HepG2 (cell line): ENCODE results near the gene NT5DC4. TPM values are rescaled to one million over a fixed set of nuclear protein-coding genes. Genes with fewer than 3 reads are reported as not detected.

Source experiments
- ARNT2 ChIP-seq: sonication (generic); formaldehyde crosslinking; IDR thresholded peaks from 2 replicates; pipeline ENCODE4 v1.8.0; 2022; ENCODE audit warnings: mild to moderate bottlenecking, low read depth, missing genetic modification reagents, moderate library complexity
- FOXK2 ChIP-seq: fragments of 450-650 bp; IDR thresholded peaks from 2 replicates; pipeline ENCODE4 v1.6.1; 2016
- GZF1 ChIP-seq: sonication (generic); formaldehyde crosslinking; IDR thresholded peaks from 2 replicates; pipeline ENCODE4 v1.5.1; 2020; ENCODE audit warnings: mild to moderate bottlenecking, missing genetic modification reagents
- IKZF4 ChIP-seq: sonication (generic); formaldehyde crosslinking; IDR thresholded peaks from 2 replicates; pipeline ENCODE4 v1.5.1; 2020; ENCODE audit warnings: borderline replicate concordance, mild to moderate bottlenecking, low read depth, missing genetic modification reagents; ENCODE audit errors: not compliant biosample characterization
- SKI ChIP-seq: fragments of 450-650 bp; IDR thresholded peaks from one replicate; pipeline ENCODE4 v1.6.1; 2018; ENCODE audit warnings: mild to moderate bottlenecking; ENCODE audit not compliant: partially characterized antibody
- SP140L ChIP-seq: sonication (generic); formaldehyde crosslinking; IDR thresholded peaks from 2 replicates; pipeline ENCODE4 v1.4.0; 2020; ENCODE audit warnings: missing genetic modification reagents, borderline replicate concordance
- SRF ChIP-seq: IDR thresholded peaks from 2 replicates; pipeline ENCODE4 v1.6.1; 2011; ENCODE audit warnings: mild to moderate bottlenecking, low read depth, low read length, moderate library complexity
- TAF1 ChIP-seq: sonication (generic); formaldehyde crosslinking; IDR thresholded peaks from 2 replicates; pipeline ENCODE4 v1.4.0; 2020; ENCODE audit warnings: missing genetic modification reagents
- ZFP36 ChIP-seq: fragments of 150-350 bp; IDR thresholded peaks from 2 replicates; pipeline ENCODE4 v1.6.1; 2018; ENCODE audit warnings: borderline replicate concordance, low read length, low read depth; ENCODE audit not compliant: partially characterized antibody
- ZKSCAN1 ChIP-seq: fragments of 150-350 bp; IDR thresholded peaks from 2 replicates; pipeline ENCODE4 v1.6.1; 2014; ENCODE audit warnings: low read length
- ZNF143 ChIP-seq: sonication (generic); formaldehyde crosslinking; IDR thresholded peaks from 2 replicates; pipeline ENCODE4 v1.4.0; 2020; ENCODE audit warnings: missing genetic modification reagents
- ZNF781 ChIP-seq: sonication (generic); formaldehyde crosslinking; IDR thresholded peaks from 2 replicates; pipeline ENCODE4 v1.5.1; 2020; ENCODE audit warnings: borderline replicate concordance, mild to moderate bottlenecking, missing genetic modification reagents; ENCODE audit errors: not compliant biosample characterization
- ZNF83 ChIP-seq: sonication (generic); formaldehyde crosslinking; IDR thresholded peaks from 2 replicates; pipeline ENCODE4 v1.4.0; 2020; ENCODE audit warnings: missing genetic modification reagents, mild to moderate bottlenecking, borderline replicate concordance
- polyA plus RNA-seq, 8 experiments: library from polyadenylated mRNA; depleted of rRNA in 3 of 8; stranded (reverse) in 7 of 8; unstranded in 1 of 8; fragments of >200 nt; fragmentation: Illumina TruSeq in 4 of 8; extraction: Trizol in 4 of 8; gene quantifications; 2 replicates each; pipeline versions ENCODE4 v1.2.1 to v1.2.3, GENCODE V29; 2011 to 2016; ENCODE audit warnings: low read depth in 4 of 8, missing spikeins in 1 of 8, mixed read lengths in 1 of 8; ENCODE audit not compliant: insufficient read depth in 1 of 8
- total RNA-seq, 5 experiments: library from RNA; depleted of rRNA; stranded (reverse); fragments of >200 nt; fragmentation: Illumina TruSeq; extraction: Trizol; gene quantifications; 2 replicates each; pipeline ENCODE4 v1.2.3, GENCODE V29; 2016; ENCODE audit warnings: low read depth in 1 of 5
- TF ChIP-seq, protein P1 (sequence below): sonication (generic); formaldehyde crosslinking; IDR thresholded peaks from 2 replicates; pipeline ENCODE4 v1.8.1; 2022; ENCODE audit warnings: low read depth, mild to moderate bottlenecking, missing genetic modification reagents
- TF ChIP-seq, protein P2 (sequence below): sonication (generic); formaldehyde crosslinking; IDR thresholded peaks from 2 replicates; pipeline ENCODE4 v1.8.1; 2023; ENCODE audit warnings: missing genetic modification reagents, mild to moderate bottlenecking, borderline replicate concordance
- TF ChIP-seq, protein P3 (sequence below): sonication (generic); formaldehyde crosslinking; IDR thresholded peaks from 2 replicates; pipeline ENCODE4 v1.4.0; 2020; ENCODE audit warnings: mild to moderate bottlenecking, low read depth, missing genetic modification reagents
- TF ChIP-seq, protein P4 (sequence below): sonication (generic); formaldehyde crosslinking; IDR thresholded peaks from 2 replicates; pipeline ENCODE4 v1.4.0; 2020; ENCODE audit warnings: missing genetic modification reagents, borderline replicate concordance
- TF ChIP-seq, protein P5 (sequence below): IDR thresholded peaks from 2 replicates; pipeline ENCODE4 v1.6.1; 2016; ENCODE audit warnings: missing biosample characterization, missing genetic modification reagents, low read depth

NT5DC4 gene
- total and polyA plus RNA-seq, 2 of the 13 experiments (the other 11 are each of a cell fraction or from before 2014, with no cell fraction given): 0.04 to 4.2 TPM

DNA sequence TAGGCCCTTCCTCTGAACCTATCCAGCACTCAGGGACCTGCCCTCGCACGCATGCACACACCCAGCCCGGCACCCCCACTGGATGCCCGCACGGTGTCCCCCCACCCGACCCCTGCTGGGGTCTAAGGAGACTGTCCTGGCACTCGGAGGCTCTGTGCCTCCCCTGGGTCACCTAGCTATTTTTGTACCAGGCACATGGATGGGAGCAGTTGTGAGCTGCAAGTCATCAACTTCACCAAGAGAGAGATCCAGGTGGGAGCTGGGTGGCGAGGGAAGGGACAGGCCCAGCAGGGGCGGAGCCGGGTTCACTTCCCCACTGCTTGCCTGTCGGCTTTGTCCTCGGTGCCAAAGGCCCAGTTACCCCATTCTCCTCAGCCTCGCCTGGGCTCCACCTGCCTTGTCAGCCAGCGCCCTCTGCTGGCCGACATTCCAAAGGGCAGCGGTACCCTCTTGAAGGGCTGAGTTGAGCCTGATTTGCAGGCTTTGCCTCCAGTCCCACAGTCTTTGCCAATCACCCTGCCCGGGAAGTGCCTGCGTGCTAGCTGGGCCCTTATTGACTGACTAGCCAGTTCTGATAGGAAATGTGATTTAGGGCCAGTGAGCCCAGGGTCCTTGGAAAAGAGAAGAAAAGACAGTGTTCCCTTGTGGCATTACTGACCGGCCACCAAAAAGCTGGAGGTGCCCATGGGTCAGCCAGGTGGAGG lies 5.8 kb downstream of the NT5DC4 start (continued):
- no peak for TF ChIP-seq SRF
- no peak for TF ChIP-seq TAF1 (CRISPR knock-in tag)
- TF ChIP-seq, protein P1, sequence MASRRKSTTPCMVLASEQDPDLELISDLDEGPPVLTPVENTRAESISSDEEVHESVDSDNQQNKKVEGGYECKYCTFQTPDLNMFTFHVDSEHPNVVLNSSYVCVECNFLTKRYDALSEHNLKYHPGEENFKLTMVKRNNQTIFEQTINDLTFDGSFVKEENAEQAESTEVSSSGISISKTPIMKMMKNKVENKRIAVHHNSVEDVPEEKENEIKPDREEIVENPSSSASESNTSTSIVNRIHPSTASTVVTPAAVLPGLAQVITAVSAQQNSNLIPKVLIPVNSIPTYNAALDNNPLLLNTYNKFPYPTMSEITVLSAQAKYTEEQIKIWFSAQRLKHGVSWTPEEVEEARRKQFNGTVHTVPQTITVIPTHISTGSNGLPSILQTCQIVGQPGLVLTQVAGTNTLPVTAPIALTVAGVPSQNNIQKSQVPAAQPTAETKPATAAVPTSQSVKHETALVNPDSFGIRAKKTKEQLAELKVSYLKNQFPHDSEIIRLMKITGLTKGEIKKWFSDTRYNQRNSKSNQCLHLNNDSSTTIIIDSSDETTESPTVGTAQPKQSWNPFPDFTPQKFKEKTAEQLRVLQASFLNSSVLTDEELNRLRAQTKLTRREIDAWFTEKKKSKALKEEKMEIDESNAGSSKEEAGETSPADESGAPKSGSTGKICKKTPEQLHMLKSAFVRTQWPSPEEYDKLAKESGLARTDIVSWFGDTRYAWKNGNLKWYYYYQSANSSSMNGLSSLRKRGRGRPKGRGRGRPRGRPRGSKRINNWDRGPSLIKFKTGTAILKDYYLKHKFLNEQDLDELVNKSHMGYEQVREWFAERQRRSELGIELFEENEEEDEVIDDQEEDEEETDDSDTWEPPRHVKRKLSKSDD: 0 out of 2 replicates have a peak, but pooled peaks have one; percentile 53
- TF ChIP-seq IKZF4 (CRISPR knock-in tag): peak; percentile 39
- TF ChIP-seq ZNF781 (CRISPR knock-in tag): no peak
- TF ChIP-seq, protein P2, sequence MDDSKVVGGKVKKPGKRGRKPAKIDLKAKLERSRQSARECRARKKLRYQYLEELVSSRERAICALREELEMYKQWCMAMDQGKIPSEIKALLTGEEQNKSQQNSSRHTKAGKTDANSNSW (CRISPR knock-in tag): peak; percentile 36; the same call in 1 of the 2 replicates
- TF ChIP-seq SP140L (CRISPR knock-in tag): peak; percentile 57; the same call in 1 of the 2 replicates
- no peak for TF ChIP-seq ZNF143 (CRISPR knock-in tag)
- TF ChIP-seq ARNT2 (CRISPR knock-in tag): 0 out of 2 replicates have a peak, but pooled peaks have one; percentile 38
- TF ChIP-seq GZF1 (CRISPR knock-in tag): no peak
- TF ChIP-seq, protein P3, sequence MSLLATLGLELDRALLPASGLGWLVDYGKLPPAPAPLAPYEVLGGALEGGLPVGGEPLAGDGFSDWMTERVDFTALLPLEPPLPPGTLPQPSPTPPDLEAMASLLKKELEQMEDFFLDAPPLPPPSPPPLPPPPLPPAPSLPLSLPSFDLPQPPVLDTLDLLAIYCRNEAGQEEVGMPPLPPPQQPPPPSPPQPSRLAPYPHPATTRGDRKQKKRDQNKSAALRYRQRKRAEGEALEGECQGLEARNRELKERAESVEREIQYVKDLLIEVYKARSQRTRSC: peak; percentile 85; the same call in 1 of the 2 replicates
- peak; percentile 34 for TF ChIP-seq SKI
- TF ChIP-seq, protein P4, sequence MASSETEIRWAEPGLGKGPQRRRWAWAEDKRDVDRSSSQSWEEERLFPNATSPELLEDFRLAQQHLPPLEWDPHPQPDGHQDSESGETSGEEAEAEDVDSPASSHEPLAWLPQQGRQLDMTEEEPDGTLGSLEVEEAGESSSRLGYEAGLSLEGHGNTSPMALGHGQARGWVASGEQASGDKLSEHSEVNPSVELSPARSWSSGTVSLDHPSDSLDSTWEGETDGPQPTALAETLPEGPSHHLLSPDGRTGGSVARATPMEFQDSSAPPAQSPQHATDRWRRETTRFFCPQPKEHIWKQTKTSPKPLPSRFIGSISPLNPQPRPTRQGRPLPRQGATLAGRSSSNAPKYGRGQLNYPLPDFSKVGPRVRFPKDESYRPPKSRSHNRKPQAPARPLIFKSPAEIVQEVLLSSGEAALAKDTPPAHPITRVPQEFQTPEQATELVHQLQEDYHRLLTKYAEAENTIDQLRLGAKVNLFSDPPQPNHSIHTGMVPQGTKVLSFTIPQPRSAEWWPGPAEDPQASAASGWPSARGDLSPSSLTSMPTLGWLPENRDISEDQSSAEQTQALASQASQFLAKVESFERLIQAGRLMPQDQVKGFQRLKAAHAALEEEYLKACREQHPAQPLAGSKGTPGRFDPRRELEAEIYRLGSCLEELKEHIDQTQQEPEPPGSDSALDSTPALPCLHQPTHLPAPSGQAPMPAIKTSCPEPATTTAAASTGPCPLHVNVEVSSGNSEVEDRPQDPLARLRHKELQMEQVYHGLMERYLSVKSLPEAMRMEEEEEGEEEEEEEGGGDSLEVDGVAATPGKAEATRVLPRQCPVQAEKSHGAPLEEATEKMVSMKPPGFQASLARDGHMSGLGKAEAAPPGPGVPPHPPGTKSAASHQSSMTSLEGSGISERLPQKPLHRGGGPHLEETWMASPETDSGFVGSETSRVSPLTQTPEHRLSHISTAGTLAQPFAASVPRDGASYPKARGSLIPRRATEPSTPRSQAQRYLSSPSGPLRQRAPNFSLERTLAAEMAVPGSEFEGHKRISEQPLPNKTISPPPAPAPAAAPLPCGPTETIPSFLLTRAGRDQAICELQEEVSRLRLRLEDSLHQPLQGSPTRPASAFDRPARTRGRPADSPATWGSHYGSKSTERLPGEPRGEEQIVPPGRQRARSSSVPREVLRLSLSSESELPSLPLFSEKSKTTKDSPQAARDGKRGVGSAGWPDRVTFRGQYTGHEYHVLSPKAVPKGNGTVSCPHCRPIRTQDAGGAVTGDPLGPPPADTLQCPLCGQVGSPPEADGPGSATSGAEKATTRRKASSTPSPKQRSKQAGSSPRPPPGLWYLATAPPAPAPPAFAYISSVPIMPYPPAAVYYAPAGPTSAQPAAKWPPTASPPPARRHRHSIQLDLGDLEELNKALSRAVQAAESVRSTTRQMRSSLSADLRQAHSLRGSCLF: no peak
- TF ChIP-seq ZFP36: peak; percentile 50
- TF ChIP-seq ZKSCAN1: 0 out of 2 replicates have a peak, but pooled peaks have one; percentile 39
- TF ChIP-seq, protein P5, sequence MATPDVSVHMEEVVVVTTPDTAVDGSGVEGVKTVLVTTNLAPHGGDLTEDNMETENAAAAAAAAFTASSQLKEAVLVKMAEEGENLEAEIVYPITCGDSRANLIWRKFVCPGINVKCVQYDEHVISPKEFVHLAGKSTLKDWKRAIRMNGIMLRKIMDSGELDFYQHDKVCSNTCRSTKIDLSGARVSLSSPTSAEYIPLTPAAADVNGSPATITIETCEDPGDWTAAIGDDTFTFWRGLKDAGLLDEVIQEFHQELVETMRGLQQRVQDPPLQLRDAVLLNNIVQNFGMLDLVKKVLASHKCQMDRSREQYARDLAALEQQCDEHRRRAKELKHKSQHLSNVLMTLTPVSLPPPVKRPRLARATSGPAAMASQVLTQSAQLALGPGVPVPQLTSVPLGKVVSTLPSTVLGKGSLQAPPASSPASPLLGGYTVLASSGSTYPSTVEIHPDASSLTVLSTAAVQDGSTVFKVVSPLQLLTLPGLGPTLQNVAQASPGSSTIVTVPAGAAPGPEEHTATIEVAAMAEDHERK (CRISPR knock-in tag): no peak
- no peak for TF ChIP-seq FOXK2
- no peak for TF ChIP-seq ZNF83 (CRISPR knock-in tag)
